ENCODE measurements around the gene CLN6. TPM values are rescaled to one million over a fixed set of nuclear protein-coding genes. Genes with fewer than 3 reads are reported as not detected.

The CLN6 gene
- total RNA-seq, 1 donor from 2014 or later = 46.6 TPM

GRCh38 chr15:68220489-68220888 is 9.0 kb downstream of the CLN6 start:
- H3K27me3 Mint-ChIP-seq = no peaks in the 10 kb centered on the region
- no peaks in the 10 kb centered on the region for H3K9me3 Mint-ChIP-seq (ENCODE audit: low read depth)
- TF ChIP-seq, protein P1, sequence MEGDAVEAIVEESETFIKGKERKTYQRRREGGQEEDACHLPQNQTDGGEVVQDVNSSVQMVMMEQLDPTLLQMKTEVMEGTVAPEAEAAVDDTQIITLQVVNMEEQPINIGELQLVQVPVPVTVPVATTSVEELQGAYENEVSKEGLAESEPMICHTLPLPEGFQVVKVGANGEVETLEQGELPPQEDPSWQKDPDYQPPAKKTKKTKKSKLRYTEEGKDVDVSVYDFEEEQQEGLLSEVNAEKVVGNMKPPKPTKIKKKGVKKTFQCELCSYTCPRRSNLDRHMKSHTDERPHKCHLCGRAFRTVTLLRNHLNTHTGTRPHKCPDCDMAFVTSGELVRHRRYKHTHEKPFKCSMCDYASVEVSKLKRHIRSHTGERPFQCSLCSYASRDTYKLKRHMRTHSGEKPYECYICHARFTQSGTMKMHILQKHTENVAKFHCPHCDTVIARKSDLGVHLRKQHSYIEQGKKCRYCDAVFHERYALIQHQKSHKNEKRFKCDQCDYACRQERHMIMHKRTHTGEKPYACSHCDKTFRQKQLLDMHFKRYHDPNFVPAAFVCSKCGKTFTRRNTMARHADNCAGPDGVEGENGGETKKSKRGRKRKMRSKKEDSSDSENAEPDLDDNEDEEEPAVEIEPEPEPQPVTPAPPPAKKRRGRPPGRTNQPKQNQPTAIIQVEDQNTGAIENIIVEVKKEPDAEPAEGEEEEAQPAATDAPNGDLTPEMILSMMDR (IDR thresholded peaks at IDR 0.05; ENCODE audit: unreplicated experiment) = no peak
- no peak overlapping the region for H3K4me3 Mint-ChIP-seq (ENCODE audit: low read depth)
- no peak overlapping the region for H3K27ac Mint-ChIP-seq
- peaks cover 3% of the 10 kb centered on the region for H3K4me1 Mint-ChIP-seq (ENCODE audit: low read depth)
- no peak for DNase-seq (ENCODE audit: low spot score, unreplicated experiment)
- peaks cover 15% of the 10 kb centered on the region for H3K36me3 Mint-ChIP-seq (ENCODE audit: insufficient read depth)

DNA sequence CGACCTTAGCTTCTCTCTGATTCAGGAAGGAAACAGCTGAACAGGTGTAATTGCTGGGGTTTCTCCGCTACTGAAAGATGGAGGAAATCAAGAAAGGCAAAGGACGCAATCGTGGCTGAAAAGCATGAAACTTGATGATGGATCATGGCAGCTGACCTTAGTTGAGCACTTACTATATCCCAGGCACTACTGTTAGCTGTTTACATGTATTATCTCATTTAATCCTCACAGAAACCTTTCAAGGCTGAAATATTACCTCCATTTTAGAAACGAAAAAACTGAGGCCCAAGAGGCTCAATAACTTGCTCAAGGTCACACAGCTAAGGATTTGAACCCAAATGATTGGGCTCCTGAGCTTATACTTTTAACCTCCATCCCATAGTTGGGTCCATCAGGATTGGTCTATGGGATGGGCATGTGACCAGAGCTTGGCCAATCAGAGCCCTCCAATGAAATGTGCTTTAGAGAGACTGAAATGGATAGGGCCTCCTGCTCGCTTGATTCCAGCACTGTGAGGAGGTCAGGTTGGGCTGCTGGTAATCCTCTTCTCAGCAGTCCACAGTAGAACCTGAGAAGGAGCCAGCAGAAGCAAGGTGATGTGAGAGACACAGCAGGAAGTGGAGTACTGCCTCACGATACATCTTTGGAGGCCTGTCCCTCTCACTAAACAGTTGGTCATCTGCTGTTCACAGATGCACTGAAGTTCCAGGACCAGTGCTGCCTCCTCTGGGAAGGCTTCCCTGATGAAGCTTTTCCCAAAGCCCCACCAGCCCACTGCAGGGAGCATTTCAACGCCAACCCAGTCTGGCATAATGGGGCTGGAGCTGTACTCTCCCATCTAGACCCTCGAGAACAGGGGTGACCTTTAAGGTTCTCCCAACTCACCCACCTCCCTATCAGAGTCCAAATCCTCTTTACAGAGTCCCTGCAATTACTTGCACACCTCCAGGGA is 10.4 kb downstream of the CLN6 start:
- Mint-ChIP-seq H3K36me3 (ENCODE audit: insufficient read depth) (peaks cover 15% of the 10 kb centered on the region), H3K27ac (no peak overlapping the region), H3K4me1 (ENCODE audit: low read depth) (peaks cover 3% of the 10 kb centered on the region), H3K27me3 (no peaks in the 10 kb centered on the region), H3K4me3 (ENCODE audit: low read depth) (no peak overlapping the region), H3K9me3 (ENCODE audit: low read depth) (no peaks in the 10 kb centered on the region)
- DNase-seq (ENCODE audit: low spot score, unreplicated experiment) = no peak
- TF ChIP-seq, protein P1 (IDR thresholded peaks at IDR 0.05; ENCODE audit: unreplicated experiment) = no peak

DNA sequence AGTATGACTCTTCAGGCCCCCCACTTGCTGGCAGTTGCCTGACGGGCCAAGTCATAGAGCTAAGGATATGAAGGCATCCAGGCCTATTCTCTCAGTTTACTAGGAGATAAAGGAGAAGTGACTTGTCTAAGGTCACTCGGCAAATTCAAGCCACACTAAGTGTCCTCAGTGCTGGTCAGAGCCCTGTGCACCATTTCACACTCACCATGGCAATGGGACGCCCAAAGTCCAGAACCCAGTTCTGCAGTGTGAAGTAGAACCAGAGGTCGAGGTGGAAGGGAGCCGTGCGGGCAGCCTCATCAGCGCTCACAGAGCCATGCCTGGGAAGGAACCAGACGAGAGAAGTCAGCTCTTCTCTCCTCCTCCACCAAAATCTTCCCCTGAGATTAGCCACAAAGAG is 11.2 kb downstream of the CLN6 start:
- H3K4me1 Mint-ChIP-seq (ENCODE audit: low read depth) = peaks cover 3% of the 10 kb centered on the region
- DNase-seq (ENCODE audit: low spot score, unreplicated experiment) = no peak
- TF ChIP-seq, protein P1 (IDR thresholded peaks at IDR 0.05; ENCODE audit: unreplicated experiment) = no peak
- no peak overlapping the region for H3K27ac Mint-ChIP-seq
- H3K4me3 Mint-ChIP-seq (ENCODE audit: low read depth) = no peak overlapping the region
- H3K36me3 Mint-ChIP-seq (ENCODE audit: insufficient read depth) = peaks cover 15% of the 10 kb centered on the region
- no peaks in the 10 kb centered on the region for H3K27me3 Mint-ChIP-seq
- H3K9me3 Mint-ChIP-seq (ENCODE audit: low read depth) = no peaks in the 10 kb centered on the region

- H3K27me3 Mint-ChIP-seq = no peaks in the 10 kb centered on the region
- no peak overlapping the region for H3K27ac Mint-ChIP-seq
- H3K4me3 Mint-ChIP-seq (ENCODE audit: low read depth) = no peak overlapping the region
- H3K4me1 Mint-ChIP-seq (ENCODE audit: low read depth) = no peaks in the 10 kb centered on the region
- H3K36me3 Mint-ChIP-seq (ENCODE audit: insufficient read depth) = peaks cover 8% of the 10 kb centered on the region
- TF ChIP-seq, protein P1 (IDR thresholded peaks at IDR 0.05; ENCODE audit: unreplicated experiment) = no peak
- no peaks in the 10 kb centered on the region for H3K9me3 Mint-ChIP-seq (ENCODE audit: low read depth)
- DNase-seq (ENCODE audit: low spot score, unreplicated experiment) = no peak
These were observed 12.2 kb downstream of the CLN6 start for GRCh38 chr15:68217341-68217740.

DNA sequence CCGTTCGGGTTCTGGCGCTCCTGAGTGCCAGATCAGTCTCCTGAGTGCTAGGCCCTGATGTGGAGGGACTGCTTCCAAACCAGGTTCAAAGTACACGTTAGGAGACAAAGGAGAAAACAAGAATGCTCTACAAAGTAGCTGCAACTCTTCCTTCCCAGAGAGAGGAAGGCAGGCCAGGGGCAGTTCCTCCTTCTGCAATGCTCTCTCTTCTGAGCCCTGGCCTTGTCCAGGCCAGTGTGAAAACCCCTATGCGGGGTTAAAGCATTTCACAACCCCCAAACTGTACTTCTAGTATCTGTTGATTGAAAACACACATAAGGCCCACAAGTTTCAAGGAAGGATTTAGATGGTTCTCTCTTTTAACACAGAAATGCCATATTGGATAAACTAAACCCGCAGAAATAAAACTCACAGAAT is 14.7 kb downstream of the CLN6 start:
- DNase-seq (ENCODE audit: low spot score, unreplicated experiment) = no peak
- Mint-ChIP-seq H3K27me3 (no peaks in the 10 kb centered on the region), H3K4me3 (ENCODE audit: low read depth) (no peak overlapping the region), H3K9me3 (ENCODE audit: low read depth) (no peaks in the 10 kb centered on the region), H3K36me3 (ENCODE audit: insufficient read depth) (peaks cover 8% of the 10 kb centered on the region), H3K4me1 (ENCODE audit: low read depth) (no peaks in the 10 kb centered on the region), H3K27ac (peak overlapping the region; percentile 64)
- TF ChIP-seq, protein P1 (IDR thresholded peaks at IDR 0.05; ENCODE audit: unreplicated experiment) = no peak

All from progenitor cell of endocrine pancreas (in vitro differentiated cells).